Osteocyte (in vitro differentiated cells): ENCODE results near the gene ALPI. TPM values are rescaled to one million over a fixed set of nuclear protein-coding genes. Genes with fewer than 3 reads are reported as not detected.
"Not testable (repeated sequence)": the region's sequence is repeated elsewhere in the genome, so short reads cannot be mapped to it uniquely, and the experiment has no call there.

Experiments
- DNase-seq: peaks from one replicate; pipeline ENCODE4 v3.0.0; 2021; ENCODE audit warnings: mixed read lengths; ENCODE audit not compliant: unreplicated experiment; ENCODE audit errors: extremely low spot score
- H3K27ac Mint-ChIP-seq: one replicate; pipeline ENCODE4 v1.8.0; 2021; ENCODE audit warnings: mild to moderate bottlenecking, mixed read lengths; ENCODE audit not compliant: unreplicated experiment
- H3K27me3 Mint-ChIP-seq: one replicate; pipeline ENCODE4 v1.8.0; 2021; ENCODE audit warnings: mixed read lengths; ENCODE audit not compliant: unreplicated experiment
- H3K36me3 Mint-ChIP-seq: one replicate; pipeline ENCODE4 v1.8.0; 2021; ENCODE audit warnings: mixed read lengths; ENCODE audit not compliant: unreplicated experiment
- H3K4me1 Mint-ChIP-seq: one replicate; pipeline ENCODE4 v1.8.0; 2021; ENCODE audit warnings: mixed read lengths; ENCODE audit not compliant: unreplicated experiment
- H3K4me3 Mint-ChIP-seq: one replicate; pipeline ENCODE4 v1.8.0; 2021; ENCODE audit warnings: mild to moderate bottlenecking, moderate library complexity, mixed read lengths; ENCODE audit not compliant: unreplicated experiment
- H3K9me3 Mint-ChIP-seq: one replicate; pipeline ENCODE4 v1.8.0; 2021; ENCODE audit warnings: mixed read lengths; ENCODE audit not compliant: unreplicated experiment
- total RNA-seq: library from RNA; stranded (reverse); gene quantifications from 2 replicates; pipeline ENCODE4 v1.2.1, GENCODE V29; 2021
- TF ChIP-seq, protein P1 (sequence below): fragments of 200-600 bp; sonication (generic); IDR thresholded peaks from 2 replicates; pipeline ENCODE4 v1.5.0; 2021; ENCODE audit warnings: antibody characterized with exemption, mild to moderate bottlenecking, moderate library complexity

Gene ALPI
- total RNA-seq, 1 donor from 2014 or later, result not detected

DNA sequence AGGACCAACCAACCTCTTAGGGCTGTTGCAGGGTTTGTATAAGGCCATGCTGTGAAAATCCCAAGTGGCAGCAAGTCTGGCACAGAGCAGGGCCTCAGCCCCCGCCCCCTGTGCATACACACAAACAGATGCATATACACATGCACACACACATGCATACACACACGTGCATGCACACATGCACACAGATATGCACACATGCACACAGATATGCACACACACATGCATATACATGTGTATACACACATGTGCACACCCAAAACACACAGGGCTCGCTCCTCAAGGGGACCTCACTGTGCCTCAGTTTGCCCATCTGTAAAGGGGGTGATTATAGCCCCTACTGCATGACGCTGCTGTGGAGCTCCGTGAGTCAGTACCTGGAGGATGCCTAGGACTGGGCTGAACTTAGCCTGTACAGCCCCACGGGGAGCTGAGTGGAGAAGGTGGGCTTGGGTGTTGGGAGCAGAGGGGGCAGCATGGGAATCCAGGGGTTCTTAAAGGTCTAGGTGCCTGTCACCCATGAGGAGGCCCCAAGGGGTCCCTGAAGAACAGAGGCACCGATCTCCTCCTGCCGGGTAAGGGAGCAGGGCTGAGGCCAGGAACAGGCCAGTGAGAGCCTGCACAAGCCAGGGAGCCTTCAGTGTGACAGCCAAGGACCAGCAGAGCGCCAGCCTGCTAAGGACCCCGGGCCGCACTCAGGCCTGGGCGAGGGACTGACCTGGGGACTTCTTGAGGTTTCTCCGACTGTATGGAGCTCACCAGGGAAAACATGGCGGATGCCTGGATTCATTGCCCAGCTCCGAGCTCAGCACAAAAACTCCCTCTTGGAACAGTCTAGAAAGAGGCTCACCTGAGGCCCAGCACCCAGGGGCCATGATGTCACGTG is 24.0 kb upstream of the ALPI start:
- H3K27me3 Mint-ChIP-seq, result peaks cover 4% of the 10 kb centered on the region
- TF ChIP-seq, protein P1, sequence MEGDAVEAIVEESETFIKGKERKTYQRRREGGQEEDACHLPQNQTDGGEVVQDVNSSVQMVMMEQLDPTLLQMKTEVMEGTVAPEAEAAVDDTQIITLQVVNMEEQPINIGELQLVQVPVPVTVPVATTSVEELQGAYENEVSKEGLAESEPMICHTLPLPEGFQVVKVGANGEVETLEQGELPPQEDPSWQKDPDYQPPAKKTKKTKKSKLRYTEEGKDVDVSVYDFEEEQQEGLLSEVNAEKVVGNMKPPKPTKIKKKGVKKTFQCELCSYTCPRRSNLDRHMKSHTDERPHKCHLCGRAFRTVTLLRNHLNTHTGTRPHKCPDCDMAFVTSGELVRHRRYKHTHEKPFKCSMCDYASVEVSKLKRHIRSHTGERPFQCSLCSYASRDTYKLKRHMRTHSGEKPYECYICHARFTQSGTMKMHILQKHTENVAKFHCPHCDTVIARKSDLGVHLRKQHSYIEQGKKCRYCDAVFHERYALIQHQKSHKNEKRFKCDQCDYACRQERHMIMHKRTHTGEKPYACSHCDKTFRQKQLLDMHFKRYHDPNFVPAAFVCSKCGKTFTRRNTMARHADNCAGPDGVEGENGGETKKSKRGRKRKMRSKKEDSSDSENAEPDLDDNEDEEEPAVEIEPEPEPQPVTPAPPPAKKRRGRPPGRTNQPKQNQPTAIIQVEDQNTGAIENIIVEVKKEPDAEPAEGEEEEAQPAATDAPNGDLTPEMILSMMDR, result no peak
- H3K9me3 Mint-ChIP-seq, result no peaks in the 10 kb centered on the region
- DNase-seq, result no peak
- no peaks in the 10 kb centered on the region for H3K4me1 Mint-ChIP-seq
- H3K4me3 Mint-ChIP-seq, result no peak overlapping the region
- H3K27ac Mint-ChIP-seq, result no peak overlapping the region
- no peaks in the 10 kb centered on the region for H3K36me3 Mint-ChIP-seq

DNA sequence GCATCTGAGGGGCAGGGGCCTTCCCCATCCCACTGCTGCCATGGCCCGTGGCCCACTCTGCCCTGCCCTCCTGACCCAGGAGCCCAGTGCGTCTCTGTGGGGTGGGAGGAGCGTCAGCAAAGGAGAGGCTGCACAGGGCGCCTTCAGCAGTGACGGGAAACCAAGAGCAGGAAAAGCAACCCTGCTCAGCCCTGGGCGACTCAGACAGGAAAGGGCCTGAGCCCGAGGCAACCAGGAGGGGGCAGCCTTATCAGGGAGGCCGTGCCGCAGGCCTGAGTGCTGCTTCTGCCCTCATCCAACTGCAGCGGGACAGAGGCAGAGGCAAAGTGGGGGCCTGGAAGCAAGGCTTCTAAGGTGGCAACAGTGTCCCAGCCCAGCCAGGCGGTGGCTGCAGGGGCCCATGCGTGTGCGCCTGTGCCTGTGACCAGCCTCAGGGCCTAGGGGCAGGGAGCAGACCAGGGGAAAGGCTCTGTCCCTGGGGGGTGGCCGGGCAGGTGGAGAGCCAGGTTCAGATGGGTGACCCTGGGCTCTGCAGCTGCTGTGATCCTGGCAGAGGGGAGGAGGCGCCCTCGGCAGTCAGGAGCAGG is 23.3 kb upstream of the ALPI start:
- TF ChIP-seq, protein P1, result peak; percentile 14
- peaks cover 4% of the 10 kb centered on the region for H3K27me3 Mint-ChIP-seq
- no peaks in the 10 kb centered on the region for H3K4me1 Mint-ChIP-seq
- no peak overlapping the region for H3K4me3 Mint-ChIP-seq
- H3K9me3 Mint-ChIP-seq, result no peaks in the 10 kb centered on the region
- no peaks in the 10 kb centered on the region for H3K36me3 Mint-ChIP-seq
- DNase-seq, result no peak
- H3K27ac Mint-ChIP-seq, result no peak overlapping the region

DNA sequence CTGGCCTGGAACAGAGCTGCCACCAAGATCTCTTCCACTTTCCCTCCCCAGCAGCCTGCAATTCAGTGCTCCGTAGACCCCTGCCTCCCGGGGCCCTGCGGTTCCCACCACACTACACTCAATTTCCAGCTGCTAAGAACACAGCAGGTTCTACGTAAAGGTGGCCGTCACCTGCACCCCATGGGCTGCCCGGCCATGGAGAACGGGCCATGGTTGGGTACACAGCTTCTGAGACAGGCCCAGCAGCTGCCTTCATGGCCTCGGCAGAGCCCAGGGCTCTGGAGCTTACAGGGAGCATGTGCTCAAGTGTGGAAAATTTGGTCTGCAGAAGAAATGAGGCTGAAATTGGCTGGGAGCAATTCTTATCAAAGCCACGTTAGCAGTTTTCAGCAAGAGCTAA is 22.3 kb upstream of the ALPI start:
- DNase-seq, H3K36me3 Mint-ChIP-seq, H3K4me1 Mint-ChIP-seq, H3K27me3 Mint-ChIP-seq, H3K9me3 Mint-ChIP-seq, H3K4me3 Mint-ChIP-seq, H3K27ac Mint-ChIP-seq: not testable (repeated sequence)

DNA sequence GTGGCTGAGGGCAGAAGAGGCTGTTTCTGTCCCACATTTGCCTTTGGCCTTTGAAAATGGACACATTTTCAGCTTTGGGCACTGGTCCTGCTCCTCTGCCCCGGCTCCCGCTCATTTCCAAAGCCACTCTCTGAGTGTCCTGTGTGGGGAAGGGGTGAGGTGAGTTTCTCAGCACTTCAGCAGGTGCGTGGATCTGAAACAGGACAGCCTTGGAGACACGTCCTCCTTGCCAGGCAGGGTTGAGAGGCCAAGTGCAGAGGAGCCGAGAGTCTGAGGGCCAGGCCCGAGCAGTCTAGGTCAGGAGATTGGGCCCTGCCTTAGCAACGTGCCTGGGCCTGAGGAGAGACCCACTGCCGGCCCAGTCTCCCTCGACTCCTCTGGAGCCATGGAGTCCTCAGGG is 21.9 kb upstream of the ALPI start:
- H3K4me1 Mint-ChIP-seq, result no peaks in the 10 kb centered on the region
- DNase-seq, result no peak
- H3K27me3 Mint-ChIP-seq, result peaks cover 4% of the 10 kb centered on the region
- H3K36me3 Mint-ChIP-seq, result no peaks in the 10 kb centered on the region
- TF ChIP-seq, protein P1, result no peak
- no peaks in the 10 kb centered on the region for H3K9me3 Mint-ChIP-seq
- H3K4me3 Mint-ChIP-seq, result no peak overlapping the region
- H3K27ac Mint-ChIP-seq, result no peak overlapping the region

DNA sequence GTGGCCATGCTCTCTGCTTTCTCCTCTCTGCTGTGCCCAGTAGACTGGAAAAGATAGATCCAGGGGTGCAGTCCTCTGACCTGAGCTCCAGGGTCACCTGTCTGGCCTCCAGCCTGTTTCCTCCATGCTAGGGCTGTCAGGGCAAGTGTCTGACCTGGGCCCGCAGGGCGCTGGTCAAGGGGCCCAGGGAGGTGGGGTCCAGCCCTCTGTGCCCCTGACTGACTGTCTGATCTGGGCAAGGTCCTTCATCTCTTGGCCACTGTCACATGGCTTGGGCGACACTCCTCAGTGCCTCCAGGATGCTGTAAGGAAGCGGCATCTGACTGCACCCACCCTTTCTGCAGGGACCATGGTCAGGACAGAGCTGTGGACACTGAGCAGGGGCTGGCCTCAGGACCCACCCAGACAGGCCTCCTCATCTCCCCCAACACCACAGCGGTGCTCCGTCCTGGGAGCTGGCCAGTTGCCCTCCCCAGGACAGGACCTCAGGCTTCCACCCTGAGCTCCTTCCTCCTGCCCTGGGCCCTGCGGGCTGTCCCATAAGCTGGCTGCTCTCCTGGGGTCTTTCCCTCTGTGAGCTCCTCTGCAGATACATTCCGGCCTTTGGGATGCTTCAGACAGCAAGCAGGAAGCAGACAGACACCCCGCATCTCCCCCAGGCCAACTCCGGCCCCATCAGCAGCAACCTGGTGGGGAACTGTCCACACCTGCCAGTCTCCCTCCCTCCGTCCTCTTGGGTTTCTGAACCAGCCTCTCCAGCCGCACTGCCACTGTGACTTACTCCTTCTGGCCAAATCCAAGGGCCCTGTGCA is 21.2 kb upstream of the ALPI start:
- H3K27ac Mint-ChIP-seq, result no peak overlapping the region
- DNase-seq, result no peak
- no peaks in the 10 kb centered on the region for H3K27me3 Mint-ChIP-seq

More for the DNA sequence above, 21.2 kb upstream of the ALPI start:
- Mint-ChIP-seq H3K9me3 (no peaks in the 10 kb centered on the region), H3K4me3 (no peak overlapping the region), H3K4me1 (peaks cover under 1% of the 10 kb centered on the region), H3K36me3 (no peaks in the 10 kb centered on the region)
- TF ChIP-seq, protein P1, result no peak
